ENCODE data around the gene HIVEP3. TPM values are rescaled to one million over a fixed set of nuclear protein-coding genes. Genes with fewer than 3 reads are reported as not detected.

HIVEP3 gene
- total and polyA plus RNA-seq, 3 experiments from 2014 or later = 15.1 to 24.0 (median 23.0) TPM

GRCh38 chr1:41539999-41540398 lies 378.7 kb downstream of the HIVEP3 start:
- Histone ChIP-seq H3K27me3 (ENCODE audit: insufficient read depth, low read length, poor library complexity, severe bottlenecking) (no peaks in the 10 kb centered on the region), H3K9me3 (ENCODE audit: low read length) (no peaks in the 10 kb centered on the region), H3K36me3 (ENCODE audit: insufficient read depth, low read length) (no peaks in the 10 kb centered on the region), H3K4me3 (ENCODE audit: low read length) (no peak overlapping the region), H3K27ac (ENCODE audit: low read depth, low read length) (no peak overlapping the region), H3K4me1 (ENCODE audit: insufficient read depth, low read length) (no peaks in the 10 kb centered on the region)
- H3K36me3 Mint-ChIP-seq = peaks cover 0 to 30% (median 13%) of the 10 kb centered on the region in 3 donors
- no peaks in the 10 kb centered on the region for H3K27me3 Mint-ChIP-seq
- DNase-seq = no peak
- CTCF ChIA-PET = no interaction called here
- H3K9me3 Mint-ChIP-seq = no peaks in the 10 kb centered on the region
- peak overlapping the region in 1 of 8 donors; percentile 75 for H3K27ac Mint-ChIP-seq
- no peak overlapping the region for H3K4me3 Mint-ChIP-seq
- POLR2A ChIA-PET = no interaction called here
- peaks cover 16 to 17% (median 16%) of the 10 kb centered on the region in 3 donors for H3K4me1 Mint-ChIP-seq

GRCh38 chr1:41539418-41539805 lies 379.3 kb downstream of the HIVEP3 start:
- POLR2A ChIA-PET = no interaction called here
- no peak for DNase-seq
- no peaks in the 10 kb centered on the region for H3K27me3 Mint-ChIP-seq
- H3K4me3 Mint-ChIP-seq = no peak overlapping the region
- no peaks in the 10 kb centered on the region for H3K4me1 ChIP-seq (ENCODE audit: insufficient read depth, low read length)
- H3K36me3 Mint-ChIP-seq = peaks cover 0 to 30% (median 11%) of the 10 kb centered on the region in 3 donors
- CTCF ChIA-PET = no interaction called here
- H3K4me1 Mint-ChIP-seq = peaks cover 16 to 17% (median 16%) of the 10 kb centered on the region in 3 donors
- H3K4me3 ChIP-seq (ENCODE audit: low read length) = no peak overlapping the region
- no peaks in the 10 kb centered on the region for H3K9me3 Mint-ChIP-seq
- H3K27me3 ChIP-seq (ENCODE audit: insufficient read depth, low read length, poor library complexity, severe bottlenecking) = no peaks in the 10 kb centered on the region
- no peak overlapping the region for H3K27ac ChIP-seq (ENCODE audit: low read depth, low read length)
- H3K27ac Mint-ChIP-seq = peak overlapping the region in 1 of 8 donors; percentile 12
- no peaks in the 10 kb centered on the region for H3K9me3 ChIP-seq (ENCODE audit: low read length)
- H3K36me3 ChIP-seq (ENCODE audit: insufficient read depth, low read length) = no peaks in the 10 kb centered on the region

- peaks cover 16 to 17% (median 16%) of the 10 kb centered on the region in 3 donors for H3K4me1 Mint-ChIP-seq
- Histone ChIP-seq H3K4me3 (ENCODE audit: low read length) (no peak overlapping the region), H3K36me3 (ENCODE audit: insufficient read depth, low read length) (no peaks in the 10 kb centered on the region), H3K27ac (ENCODE audit: low read depth, low read length) (no peak overlapping the region), H3K4me1 (ENCODE audit: insufficient read depth, low read length) (no peaks in the 10 kb centered on the region), H3K9me3 (ENCODE audit: low read length) (no peaks in the 10 kb centered on the region), H3K27me3 (ENCODE audit: insufficient read depth, low read length, poor library complexity, severe bottlenecking) (no peaks in the 10 kb centered on the region)
- POLR2A ChIA-PET = no interaction called here
- no peak for DNase-seq
- peaks cover 0 to 28% (median 10%) of the 10 kb centered on the region in 3 donors for H3K36me3 Mint-ChIP-seq
- CTCF ChIA-PET = no interaction called here
- peak overlapping the region in 1 of 8 donors; percentile 27 for H3K27ac Mint-ChIP-seq
- no peaks in the 10 kb centered on the region for H3K9me3 Mint-ChIP-seq
- no peaks in the 10 kb centered on the region for H3K27me3 Mint-ChIP-seq
- H3K4me3 Mint-ChIP-seq = no peak overlapping the region
These were observed 379.8 kb downstream of the HIVEP3 start for GRCh38 chr1:41538741-41539417.

GRCh38 chr1:41537788-41538351 lies 380.9 kb downstream of the HIVEP3 start:
- Mint-ChIP-seq H3K27ac (no peak overlapping the region), H3K4me1 (peaks cover 16 to 17% (median 16%) of the 10 kb centered on the region in 3 donors), H3K9me3 (no peaks in the 10 kb centered on the region), H3K36me3 (peaks cover 0 to 18% (median 7%) of the 10 kb centered on the region in 3 donors), H3K27me3 (no peaks in the 10 kb centered on the region), H3K4me3 (no peak overlapping the region)
- Histone ChIP-seq H3K9me3 (ENCODE audit: low read length) (no peaks in the 10 kb centered on the region), H3K27me3 (ENCODE audit: insufficient read depth, low read length, poor library complexity, severe bottlenecking) (no peaks in the 10 kb centered on the region), H3K4me1 (ENCODE audit: insufficient read depth, low read length) (no peaks in the 10 kb centered on the region), H3K27ac (ENCODE audit: low read depth, low read length) (no peak overlapping the region), H3K36me3 (ENCODE audit: insufficient read depth, low read length) (no peaks in the 10 kb centered on the region), H3K4me3 (ENCODE audit: low read length) (no peak overlapping the region)
- DNase-seq = no peak
- ChIA-PET POLR2A (interaction anchor here (0.5 kb wide), 1 partner anchor 41 kb away, joined by 3 read pairs; no protein-coding TSS in a partner anchor), CTCF (no interaction called here)

GRCh38 chr1:41537251-41537650 lies 381.5 kb downstream of the HIVEP3 start:
- Histone ChIP-seq H3K4me3 (ENCODE audit: low read length) (no peak overlapping the region), H3K27me3 (ENCODE audit: insufficient read depth, low read length, poor library complexity, severe bottlenecking) (no peaks in the 10 kb centered on the region), H3K4me1 (ENCODE audit: insufficient read depth, low read length) (no peaks in the 10 kb centered on the region), H3K27ac (ENCODE audit: low read depth, low read length) (no peak overlapping the region), H3K36me3 (ENCODE audit: insufficient read depth, low read length) (no peaks in the 10 kb centered on the region), H3K9me3 (ENCODE audit: low read length) (no peaks in the 10 kb centered on the region)
- DNase-seq = no peak
- CTCF ChIA-PET = no interaction called here
- Mint-ChIP-seq H3K4me1 (peaks cover 14 to 17% (median 16%) of the 10 kb centered on the region in 3 donors), H3K4me3 (no peak overlapping the region), H3K9me3 (no peaks in the 10 kb centered on the region), H3K27ac (no peak overlapping the region), H3K27me3 (no peaks in the 10 kb centered on the region), H3K36me3 (peaks cover 0 to 12% (median 5%) of the 10 kb centered on the region in 3 donors)
- POLR2A ChIA-PET = interaction anchor here (0.5 kb wide), 1 partner anchor 40 kb away, joined by 3 read pairs; no protein-coding TSS in a partner anchor

- Histone ChIP-seq H3K4me1 (ENCODE audit: insufficient read depth, low read length) (no peaks in the 10 kb centered on the region), H3K9me3 (ENCODE audit: low read length) (no peaks in the 10 kb centered on the region), H3K27me3 (ENCODE audit: insufficient read depth, low read length, poor library complexity, severe bottlenecking) (no peaks in the 10 kb centered on the region), H3K36me3 (ENCODE audit: insufficient read depth, low read length) (no peaks in the 10 kb centered on the region), H3K27ac (ENCODE audit: low read depth, low read length) (no peak overlapping the region), H3K4me3 (ENCODE audit: low read length) (no peak overlapping the region)
- POLR2A ChIA-PET = no interaction called here
- H3K36me3 Mint-ChIP-seq = peaks cover 0 to 10% (median 4%) of the 10 kb centered on the region in 3 donors
- DNase-seq = no peak
- no peak overlapping the region for H3K27ac Mint-ChIP-seq
- H3K9me3 Mint-ChIP-seq = no peaks in the 10 kb centered on the region
- H3K27me3 Mint-ChIP-seq = no peaks in the 10 kb centered on the region
- CTCF ChIA-PET = no interaction called here
- H3K4me1 Mint-ChIP-seq = peaks cover 9 to 12% (median 11%) of the 10 kb centered on the region in 3 donors
- no peak overlapping the region for H3K4me3 Mint-ChIP-seq
These were observed 382.3 kb downstream of the HIVEP3 start for GRCh38 chr1:41536361-41536802.

- DNase-seq = no peak
- no peaks in the 10 kb centered on the region for H3K9me3 ChIP-seq (ENCODE audit: low read length)
- Mint-ChIP-seq H3K9me3 (no peaks in the 10 kb centered on the region), H3K27me3 (no peaks in the 10 kb centered on the region), H3K27ac (no peak overlapping the region), H3K4me1 (peaks cover 4 to 6% (median 4%) of the 10 kb centered on the region in 3 donors), H3K36me3 (peaks cover 0 to 10% (median 4%) of the 10 kb centered on the region in 3 donors), H3K4me3 (no peak overlapping the region)
- no peaks in the 10 kb centered on the region for H3K27me3 ChIP-seq (ENCODE audit: insufficient read depth, low read length, poor library complexity, severe bottlenecking)
- POLR2A ChIA-PET = no interaction called here
- H3K27ac ChIP-seq (ENCODE audit: low read depth, low read length) = no peak overlapping the region
- CTCF ChIA-PET = no interaction called here
- no peaks in the 10 kb centered on the region for H3K36me3 ChIP-seq (ENCODE audit: insufficient read depth, low read length)
- H3K4me1 ChIP-seq (ENCODE audit: insufficient read depth, low read length) = no peaks in the 10 kb centered on the region
- H3K4me3 ChIP-seq (ENCODE audit: low read length) = no peak overlapping the region
These were observed 383.0 kb downstream of the HIVEP3 start for GRCh38 chr1:41535716-41536115.

GRCh38 chr1:41535276-41535675 lies 383.4 kb downstream of the HIVEP3 start:
- no peaks in the 10 kb centered on the region for H3K27me3 Mint-ChIP-seq
- ChIA-PET POLR2A (no interaction called here), CTCF (no interaction called here)
- no peaks in the 10 kb centered on the region for H3K9me3 Mint-ChIP-seq
- Histone ChIP-seq H3K4me1 (ENCODE audit: insufficient read depth, low read length) (no peaks in the 10 kb centered on the region), H3K9me3 (ENCODE audit: low read length) (no peaks in the 10 kb centered on the region), H3K27me3 (ENCODE audit: insufficient read depth, low read length, poor library complexity, severe bottlenecking) (no peaks in the 10 kb centered on the region), H3K4me3 (ENCODE audit: low read length) (no peak overlapping the region), H3K27ac (ENCODE audit: low read depth, low read length) (no peak overlapping the region), H3K36me3 (ENCODE audit: insufficient read depth, low read length) (no peaks in the 10 kb centered on the region)
- H3K4me1 Mint-ChIP-seq = peaks cover under 1 to 1% (median 1%) of the 10 kb centered on the region in 3 donors
- no peak overlapping the region for H3K4me3 Mint-ChIP-seq
- no peak overlapping the region for H3K27ac Mint-ChIP-seq
- no peak for DNase-seq
- H3K36me3 Mint-ChIP-seq = peaks cover 0 to 10% (median 4%) of the 10 kb centered on the region in 3 donors
